Karpas-422 (cell line): ENCODE results near the gene MAMSTR. TPM values are rescaled to one million over a fixed set of nuclear protein-coding genes. Genes with fewer than 3 reads are reported as not detected.
"Not testable (repeated sequence)": the region's sequence is repeated elsewhere in the genome, so short reads cannot be mapped to it uniquely, and the experiment has no call there.

ENCODE experiments used
- DNase-seq: peaks from one replicate; pipeline ENCODE4 v3.0.0-alpha.2; 2015
- H2AFZ ChIP-seq: fragments of 200-600 bp; sonication (generic); 2 replicates; pipeline ENCODE4 v1.6.1; 2014; ENCODE audit warnings: antibody characterized with exemption, low read length, mixed read lengths
- H3K27ac ChIP-seq: fragments of 200-600 bp; sonication (generic); 2 replicates; pipeline ENCODE4 v1.5.1; 2014; ENCODE audit warnings: mild to moderate bottlenecking, low read length, moderate library complexity
- H3K27me3 ChIP-seq: fragments of 200-600 bp; sonication (generic); 2 replicates; pipeline ENCODE4 v1.6.1; 2014; ENCODE audit warnings: low read length, mixed read lengths
- H3K36me3 ChIP-seq: fragments of 200-600 bp; sonication (generic); 2 replicates; pipeline ENCODE4 v1.6.1; 2014; ENCODE audit warnings: low read length, mixed read lengths; ENCODE audit not compliant: insufficient read depth
- H3K4me1 ChIP-seq: fragments of 200-600 bp; sonication (generic); 2 replicates; pipeline ENCODE4 v1.6.1; 2014; ENCODE audit warnings: mild to moderate bottlenecking, low read length, mixed read lengths
- H3K4me2 ChIP-seq: fragments of 200-600 bp; sonication (generic); 2 replicates; pipeline ENCODE4 v1.6.1; 2014; ENCODE audit warnings: low read length, low read depth, mild to moderate bottlenecking; ENCODE audit not compliant: poor library complexity, severe bottlenecking
- H3K4me3 ChIP-seq: fragments of 200-600 bp; sonication (generic); 2 replicates; pipeline ENCODE4 v1.5.1; 2014; ENCODE audit warnings: mild to moderate bottlenecking, antibody characterized with exemption, low read length, mixed read lengths
- H3K79me2 ChIP-seq: fragments of 200-600 bp; sonication (generic); 2 replicates; pipeline ENCODE4 v1.6.1; 2014; ENCODE audit warnings: mild to moderate bottlenecking, low read length, mixed read lengths
- H3K9ac ChIP-seq: fragments of 200-600 bp; sonication (generic); 2 replicates; pipeline ENCODE4 v1.6.0; 2014; ENCODE audit warnings: low read length
- H3K9me2 ChIP-seq: fragments of 200-600 bp; sonication (generic), shearing (Covaris generic); replicated peaks from 2 replicates; pipeline ENCODE4 v1.6.0; 2014; ENCODE audit warnings: mild to moderate bottlenecking, low read length, moderate library complexity; ENCODE audit not compliant: insufficient read depth
- H3K9me3 ChIP-seq: fragments of 300-700, 200-600 bp; sonication (generic); 2 replicates; pipeline ENCODE4 v1.6.1; 2014; ENCODE audit warnings: low read length, mixed read lengths
- H4K20me1 ChIP-seq: fragments of 200-600 bp; sonication (generic); 2 replicates; pipeline ENCODE4 v1.6.1; 2014; ENCODE audit warnings: mild to moderate bottlenecking, antibody characterized with exemption, low read length, low read depth; ENCODE audit not compliant: insufficient read depth
- total RNA-seq: library from RNA; depleted of rRNA; stranded (reverse); fragments of >200 nt; shearing (Covaris generic); gene quantifications from 2 replicates; pipeline ENCODE4 v1.2.3, GENCODE V29; 2014; ENCODE audit warnings: low replicate concordance

Gene MAMSTR
- total RNA-seq, 1 experiment from 2014 or later = 0.78 TPM

- H3K4me2 ChIP-seq, H3K36me3 ChIP-seq, H3K4me3 ChIP-seq, H3K9me3 ChIP-seq, H3K27ac ChIP-seq, DNase-seq, H2AFZ ChIP-seq, H3K9ac ChIP-seq, H4K20me1 ChIP-seq, H3K9me2 ChIP-seq, H3K79me2 ChIP-seq, H3K27me3 ChIP-seq: not testable (repeated sequence)
- H3K4me1 ChIP-seq = peaks cover 27% of the 10 kb centered on the region
These were observed 1.4 kb downstream of the MAMSTR start for GRCh38 chr19:48718106-48718505.

- no peak overlapping the region for H3K4me2 ChIP-seq
These were observed 2.8 kb downstream of the MAMSTR start for GRCh38 chr19:48716562-48717291.

GRCh38 chr19:48715681-48716171, 3.8 kb downstream of the MAMSTR start:
- Histone ChIP-seq H4K20me1 (no peaks in the 10 kb centered on the region), H3K4me3 (peak overlapping the region; percentile 80; the same call in 1 of the 2 replicates), H3K36me3 (no peaks in the 10 kb centered on the region), H3K79me2 (peaks cover 9% of the 10 kb centered on the region; the same call in 1 of the 2 replicates), H3K9ac (peak overlapping the region; percentile 96), H3K27me3 (no peaks in the 10 kb centered on the region), H3K4me1 (peaks cover 28% of the 10 kb centered on the region), H3K27ac (no peak overlapping the region), H3K9me3 (peaks cover 5% of the 10 kb centered on the region), H3K4me2 (peak overlapping the region; percentile 100), H3K9me2 (no peaks in the 10 kb centered on the region), H2AFZ (no peak overlapping the region)
- no peak for DNase-seq

More at GRCh38 chr19:48716562-48717291, 2.8 kb downstream of the MAMSTR start:
- no peaks in the 10 kb centered on the region for H3K9me2 ChIP-seq
- peaks cover 9% of the 10 kb centered on the region; the same call in 1 of the 2 replicates for H3K79me2 ChIP-seq
- H3K27me3 ChIP-seq = no peaks in the 10 kb centered on the region
- H4K20me1 ChIP-seq = no peaks in the 10 kb centered on the region
- no peaks in the 10 kb centered on the region for H3K9me3 ChIP-seq
- no peak overlapping the region for H2AFZ ChIP-seq
- no peak overlapping the region for H3K27ac ChIP-seq
- H3K4me3 ChIP-seq = no peak overlapping the region
- peaks cover 32% of the 10 kb centered on the region for H3K4me1 ChIP-seq
- no peak overlapping the region for H3K9ac ChIP-seq
- DNase-seq = no peak
- no peaks in the 10 kb centered on the region for H3K36me3 ChIP-seq

GRCh38 chr19:48714759-48715675, 4.5 kb downstream of the MAMSTR start:
- H3K9ac ChIP-seq = peak overlapping the region; percentile 96
- DNase-seq = no peak
- peak overlapping the region; percentile 35 for H3K27ac ChIP-seq
- H3K79me2 ChIP-seq = peaks cover 9% of the 10 kb centered on the region; the same call in 1 of the 2 replicates
- no peaks in the 10 kb centered on the region for H3K27me3 ChIP-seq
- H4K20me1 ChIP-seq = no peaks in the 10 kb centered on the region
- peak overlapping the region; percentile 80 for H3K4me3 ChIP-seq
- peak overlapping the region; percentile 100 for H3K4me2 ChIP-seq
- peaks cover 23% of the 10 kb centered on the region for H3K4me1 ChIP-seq
- H3K9me3 ChIP-seq = peaks cover 5% of the 10 kb centered on the region
- peak overlapping the region; percentile 25; the same call in 1 of the 2 replicates for H2AFZ ChIP-seq
- no peaks in the 10 kb centered on the region for H3K36me3 ChIP-seq
- H3K9me2 ChIP-seq = no peaks in the 10 kb centered on the region

GRCh38 chr19:48713864-48714755, 5.4 kb downstream of the MAMSTR start:
- Histone ChIP-seq H3K36me3 (no peaks in the 10 kb centered on the region), H3K9me2 (no peaks in the 10 kb centered on the region), H2AFZ (peak overlapping the region; percentile 45), H3K4me1 (peaks cover 21% of the 10 kb centered on the region), H3K4me2 (peak overlapping the region; percentile 100), H3K27ac (peak overlapping the region; percentile 35), H4K20me1 (no peaks in the 10 kb centered on the region), H3K27me3 (no peaks in the 10 kb centered on the region), H3K9ac (peak overlapping the region; percentile 96), H3K4me3 (peak overlapping the region; percentile 80), H3K9me3 (peaks cover 5% of the 10 kb centered on the region), H3K79me2 (peaks cover 9% of the 10 kb centered on the region; the same call in 1 of the 2 replicates)
- peak; percentile 100 for DNase-seq

GRCh38 chr19:48713041-48713863, 6.3 kb downstream of the MAMSTR start:
- H3K9me2 ChIP-seq = no peaks in the 10 kb centered on the region
- no peaks in the 10 kb centered on the region for H4K20me1 ChIP-seq
- no peaks in the 10 kb centered on the region for H3K36me3 ChIP-seq
- H3K4me2 ChIP-seq = peak overlapping the region; percentile 71
- H2AFZ ChIP-seq = peak overlapping the region; percentile 45
- peaks cover 5% of the 10 kb centered on the region for H3K9me3 ChIP-seq
- peaks cover 21% of the 10 kb centered on the region for H3K4me1 ChIP-seq
- peak overlapping the region; percentile 78 for H3K9ac ChIP-seq
- H3K27me3 ChIP-seq = no peaks in the 10 kb centered on the region
- DNase-seq = no peak
- peak overlapping the region; percentile 77 for H3K4me3 ChIP-seq
- H3K27ac ChIP-seq = no peak overlapping the region
- H3K79me2 ChIP-seq = peaks cover 9% of the 10 kb centered on the region; the same call in 1 of the 2 replicates

- Histone ChIP-seq H2AFZ (no peak overlapping the region), H3K9ac (no peak overlapping the region), H4K20me1 (no peaks in the 10 kb centered on the region), H3K4me1 (peaks cover 21% of the 10 kb centered on the region), H3K27me3 (no peaks in the 10 kb centered on the region), H3K4me2 (no peak overlapping the region), H3K4me3 (no peak overlapping the region), H3K9me3 (peaks cover 5% of the 10 kb centered on the region), H3K79me2 (peaks cover 9% of the 10 kb centered on the region; the same call in 1 of the 2 replicates), H3K9me2 (no peaks in the 10 kb centered on the region), H3K27ac (no peak overlapping the region), H3K36me3 (no peaks in the 10 kb centered on the region)
- DNase-seq = no peak
These were observed 8.3 kb downstream of the MAMSTR start for GRCh38 chr19:48711106-48711662.
